Calu3 (cell line): Measurements from ENCODE around the gene WEE2. TPM values are rescaled to one million over a fixed set of nuclear protein-coding genes. Genes with fewer than 3 reads are reported as not detected.

Experiments used
- BruUV-seq: library from RNA; stranded (reverse); fragments of 400-500 nt; replicated peaks from 2 replicates; lab custom pipeline; 2021; lab: Mats Ljungman, UMichigan
- CTCF ChIA-PET: fragments of 300-600 bp; sonication (Branson Sonifier 250); formaldehyde crosslinking; loops from one replicate; lab custom pipeline; 2022; ENCODE audit warnings: antibody characterized with exemption; lab: Charles Lee
- DNase-seq: peaks from one replicate; pipeline ENCODE4 v3.0.0; 2022
- H3K27ac Mint-ChIP-seq: one replicate; pipeline ENCODE4 v1.8.0; 2022; ENCODE audit warnings: mixed read lengths; ENCODE audit not compliant: unreplicated experiment
- H3K27me3 Mint-ChIP-seq: one replicate; pipeline ENCODE4 v1.8.0; 2022; ENCODE audit warnings: mixed read lengths; ENCODE audit not compliant: unreplicated experiment
- H3K36me3 Mint-ChIP-seq: one replicate; pipeline ENCODE4 v1.8.0; 2022; ENCODE audit warnings: mild to moderate bottlenecking, moderate library complexity, mixed read lengths; ENCODE audit not compliant: insufficient read depth, unreplicated experiment
- H3K4me1 Mint-ChIP-seq: one replicate; pipeline ENCODE4 v1.8.0; 2022; ENCODE audit warnings: mild to moderate bottlenecking, low read depth, mixed read lengths; ENCODE audit not compliant: unreplicated experiment
- H3K4me3 Mint-ChIP-seq: one replicate; pipeline ENCODE4 v1.8.0; 2022; ENCODE audit warnings: mild to moderate bottlenecking, low read depth, moderate library complexity, mixed read lengths; ENCODE audit not compliant: unreplicated experiment
- H3K9me3 Mint-ChIP-seq: one replicate; pipeline ENCODE4 v1.8.0; 2022; ENCODE audit warnings: low read depth, mixed read lengths; ENCODE audit not compliant: unreplicated experiment
- CTCF ChIP-seq: fragments of 200-600 bp; IDR thresholded peaks from one replicate; pipeline ENCODE4 v1.8.0; 2022; ENCODE audit warnings: antibody characterized with exemption; ENCODE audit not compliant: unreplicated experiment
- intact Hi-C: fragments of 100-400 bp; cut with micrococcal nuclease; formaldehyde crosslinking; loops from one replicate; pipeline ENCODE4 v1.10.0; 2022; ENCODE audit not compliant: unreplicated experiment
- total RNA-seq: library from RNA; stranded (reverse); gene quantifications from 2 replicates; pipeline ENCODE4 v1.2.3, GENCODE V29; 2022

Gene WEE2
- total RNA-seq, 1 experiment from 2014 or later, result not detected

GRCh38 chr7:141664450-141664849, 43.7 kb upstream of the WEE2 start:
- intact Hi-C loops, result no loop called here
- Mint-ChIP-seq H3K9me3 (no peaks in the 10 kb centered on the region), H3K4me3 (no peak overlapping the region), H3K27ac (no peak overlapping the region), H3K4me1 (no peaks in the 10 kb centered on the region), H3K27me3 (no peaks in the 10 kb centered on the region), H3K36me3 (peaks cover 5% of the 10 kb centered on the region)
- BruUV-seq, result no TSS peak
- no peak for DNase-seq
- no peak for TF ChIP-seq CTCF
- CTCF ChIA-PET, result no interaction called here

- H3K9me3 Mint-ChIP-seq, result no peaks in the 10 kb centered on the region
- H3K4me3 Mint-ChIP-seq, result no peak overlapping the region
- H3K4me1 Mint-ChIP-seq, result no peaks in the 10 kb centered on the region
- no peak overlapping the region for H3K27ac Mint-ChIP-seq
- TF ChIP-seq CTCF, result no peak
- H3K27me3 Mint-ChIP-seq, result no peaks in the 10 kb centered on the region
- no TSS peak for BruUV-seq
- CTCF ChIA-PET, result no interaction called here
- intact Hi-C loops, result no loop called here
- DNase-seq, result no peak
- H3K36me3 Mint-ChIP-seq, result peaks cover 5% of the 10 kb centered on the region
Measured at GRCh38 chr7:141665208-141666035, 42.7 kb upstream of the WEE2 start.

- H3K4me1 Mint-ChIP-seq, result no peaks in the 10 kb centered on the region
- no peaks in the 10 kb centered on the region for H3K27me3 Mint-ChIP-seq
- no peak overlapping the region for H3K4me3 Mint-ChIP-seq
- no peaks in the 10 kb centered on the region for H3K9me3 Mint-ChIP-seq
- CTCF ChIA-PET, result no interaction called here
- intact Hi-C loops, result no loop called here
- peaks cover 5% of the 10 kb centered on the region for H3K36me3 Mint-ChIP-seq
- TF ChIP-seq CTCF, result no peak
- H3K27ac Mint-ChIP-seq, result no peak overlapping the region
- no TSS peak for BruUV-seq
- no peak for DNase-seq
Measured at GRCh38 chr7:141666071-141666470, 42.1 kb upstream of the WEE2 start.

- Mint-ChIP-seq H3K9me3 (no peaks in the 10 kb centered on the region), H3K27me3 (no peaks in the 10 kb centered on the region), H3K4me3 (no peak overlapping the region), H3K4me1 (no peaks in the 10 kb centered on the region), H3K36me3 (peaks cover 5% of the 10 kb centered on the region), H3K27ac (no peak overlapping the region)
- no TSS peak for BruUV-seq
- CTCF ChIA-PET, result interaction anchor here (0.7 kb wide), 1 partner anchor 30 kb away, joined by 3 read pairs; no protein-coding TSS in a partner anchor
- TF ChIP-seq CTCF, result no peak
- intact Hi-C loops, result no loop called here
- DNase-seq, result no peak
Measured at GRCh38 chr7:141668853-141669252, 39.3 kb upstream of the WEE2 start.
